ENCODE measurements around the gene ZFAND6.

- no peak for TF ChIP-seq POLR2AphosphoS5 (IDR thresholded peaks at IDR 0.05; ENCODE audit: low read depth, low read length)
- no peak for TF ChIP-seq POLR2A (IDR thresholded peaks at IDR 0.05; ENCODE audit: low read depth, low read length)
These were observed 72.9 kb downstream of the ZFAND6 start for GRCh38 chr15:80132382-80132781.

Data from GM12892 (cell line).